Sigmoid colon (tissue), 3 donors: ENCODE measurements around the gene SUMO3.

ENCODE experiments used
- POLR2A ChIP-seq, 2 donors: fragments of 450-650 bp; IDR thresholded peaks; one replicate each; pipeline ENCODE4 v1.6.1; 2016; ENCODE audit warnings: antibody characterized with exemption in 2 of 2, mild to moderate bottlenecking in 2 of 2, moderate library complexity in 2 of 2
- TF ChIP-seq, protein P1 (sequence below), 4 experiments: fragments of 450-650 bp in 3 of 4; fragments of 200-600 bp in 1 of 4; IDR thresholded peaks; one replicate each; pipeline ENCODE4 v1.5.1; 2016 to 2019; ENCODE audit warnings: antibody characterized with exemption in 4 of 4, mild to moderate bottlenecking in 3 of 4, moderate library complexity in 2 of 4

DNA sequence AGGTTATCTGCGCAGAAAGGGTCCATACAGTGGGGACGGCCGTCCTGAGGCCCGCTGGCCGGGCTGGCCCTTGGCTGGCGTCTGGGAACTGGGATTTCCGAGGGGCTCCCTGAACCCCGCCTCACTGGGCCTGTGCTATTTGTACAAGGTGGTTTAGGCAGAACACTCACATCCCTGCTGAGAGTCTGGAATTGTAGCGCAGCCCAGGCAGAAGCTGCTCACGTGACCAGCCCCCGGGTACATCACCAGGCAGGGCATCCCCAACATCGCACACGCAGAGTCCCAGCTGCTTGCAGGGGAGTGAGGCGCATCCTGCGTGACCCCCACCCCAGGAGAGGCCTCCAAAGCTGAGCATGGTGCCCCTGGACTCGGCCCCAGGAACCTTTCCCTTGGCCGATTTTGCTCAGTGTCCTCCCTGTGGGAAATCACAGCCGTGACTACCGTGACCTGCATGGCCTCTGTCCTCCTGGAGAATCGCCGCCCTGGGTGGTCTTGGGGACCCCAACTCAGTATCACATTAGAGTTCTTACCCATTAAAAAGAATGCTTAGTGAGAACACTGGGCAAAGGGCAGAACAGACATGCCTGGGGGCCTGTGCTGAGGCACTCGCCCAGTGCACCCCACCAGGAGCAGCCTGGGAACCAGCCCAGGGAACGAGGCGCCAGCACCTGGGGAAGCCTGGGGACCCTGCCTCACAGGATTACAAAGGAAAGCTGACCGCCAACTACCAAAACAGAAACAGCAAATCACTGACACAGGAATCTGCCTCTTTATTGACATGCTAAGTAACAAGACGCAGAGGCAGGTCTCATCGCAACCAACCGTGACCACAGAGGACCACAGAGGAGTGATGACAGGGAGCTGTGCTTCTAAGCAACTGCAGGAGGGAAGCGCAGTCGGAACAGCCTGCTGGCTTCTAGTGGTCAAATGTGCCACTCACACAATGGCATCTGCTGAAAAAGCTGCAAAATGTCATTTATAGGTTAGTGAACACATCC is 49.7 kb downstream of the SUMO3 start:
- no peak for TF ChIP-seq POLR2A (IDR thresholded peaks at IDR 0.05)
- TF ChIP-seq, protein P1, sequence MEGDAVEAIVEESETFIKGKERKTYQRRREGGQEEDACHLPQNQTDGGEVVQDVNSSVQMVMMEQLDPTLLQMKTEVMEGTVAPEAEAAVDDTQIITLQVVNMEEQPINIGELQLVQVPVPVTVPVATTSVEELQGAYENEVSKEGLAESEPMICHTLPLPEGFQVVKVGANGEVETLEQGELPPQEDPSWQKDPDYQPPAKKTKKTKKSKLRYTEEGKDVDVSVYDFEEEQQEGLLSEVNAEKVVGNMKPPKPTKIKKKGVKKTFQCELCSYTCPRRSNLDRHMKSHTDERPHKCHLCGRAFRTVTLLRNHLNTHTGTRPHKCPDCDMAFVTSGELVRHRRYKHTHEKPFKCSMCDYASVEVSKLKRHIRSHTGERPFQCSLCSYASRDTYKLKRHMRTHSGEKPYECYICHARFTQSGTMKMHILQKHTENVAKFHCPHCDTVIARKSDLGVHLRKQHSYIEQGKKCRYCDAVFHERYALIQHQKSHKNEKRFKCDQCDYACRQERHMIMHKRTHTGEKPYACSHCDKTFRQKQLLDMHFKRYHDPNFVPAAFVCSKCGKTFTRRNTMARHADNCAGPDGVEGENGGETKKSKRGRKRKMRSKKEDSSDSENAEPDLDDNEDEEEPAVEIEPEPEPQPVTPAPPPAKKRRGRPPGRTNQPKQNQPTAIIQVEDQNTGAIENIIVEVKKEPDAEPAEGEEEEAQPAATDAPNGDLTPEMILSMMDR (IDR thresholded peaks at IDR 0.05): no peak
